Prostate gland (tissue), 2 donors: Measurements from ENCODE around the gene PLCB1. TPM values are rescaled to one million over a fixed set of nuclear protein-coding genes. Genes with fewer than 3 reads are reported as not detected.

Source experiments
- DNase-seq: peaks from one replicate; pipeline ENCODE4 v3.0.0-alpha.2; 2019; ENCODE audit warnings: low spot score
- H3K27ac ChIP-seq, 2 donors: fragments of 200-600 bp; sonication (generic); 2 replicates each; pipeline ENCODE4 v1.5.1; 2017 to 2019
- H3K27me3 ChIP-seq: fragments of 200-600 bp; sonication (generic); replicated peaks from 2 replicates; pipeline ENCODE4 v1.5.1; 2019; ENCODE audit not compliant: insufficient read depth
- H3K36me3 ChIP-seq, 2 donors: fragments of 200-600 bp; sonication (generic); 1 replicate in 1 of 2; 2 replicates in 1 of 2; pipeline versions ENCODE4 v1.5.1 to v1.8.1; 2017 to 2019
- H3K4me1 ChIP-seq: fragments of 200-600 bp; sonication (generic); replicated peaks from 2 replicates; pipeline ENCODE4 v1.5.1; 2019
- H3K4me3 ChIP-seq, 2 donors: fragments of 200-600 bp; sonication (generic); 2 replicates each; pipeline ENCODE4 v1.5.1; 2017 to 2019
- H3K9me3 ChIP-seq: fragments of 200-600 bp; sonication (generic); 2 replicates; pipeline ENCODE4 v1.5.1; 2017
- CTCF ChIP-seq, 4 experiments: fragments of 200-600 bp in 2 of 4; fragments of 450-650 bp in 2 of 4; sonication (generic) in 2 of 4; IDR thresholded peaks; 1 replicate in 3 of 4; 2 replicates in 1 of 4; pipeline ENCODE4 v1.5.1; 2016 to 2019; ENCODE audit warnings: antibody characterized with exemption in 4 of 4, mild to moderate bottlenecking in 2 of 4, moderate library complexity in 2 of 4
- POLR2A ChIP-seq: fragments of 450-650 bp; IDR thresholded peaks from one replicate; pipeline ENCODE4 v1.6.1; 2016; ENCODE audit warnings: antibody characterized with exemption, mild to moderate bottlenecking
- POLR2AphosphoS5 ChIP-seq: sonication (generic); formaldehyde crosslinking; IDR thresholded peaks from one replicate; pipeline ENCODE4 v1.6.1; 2017; ENCODE audit warnings: antibody characterized with exemption
- WGBS: methylation state at CpG from one replicate; pipeline ENCODE4 v1.1.5; 2018; 5-methylcytosine and 5-hydroxymethylcytosine counted together
- intact Hi-C: fragments of 100-400 bp; cut with DNase I; formaldehyde crosslinking; loops from one replicate; pipeline ENCODE4 v1.14.2; 2022
- total RNA-seq, 2 donors: library from RNA; depleted of rRNA; stranded (reverse); fragments of >200 nt; gene quantifications; one replicate each; pipeline ENCODE4 v1.1.0, GENCODE V29; 2016

Gene PLCB1
- total RNA-seq, 2 donors from 2014 or later: 24.3 to 26.3 TPM

DNA sequence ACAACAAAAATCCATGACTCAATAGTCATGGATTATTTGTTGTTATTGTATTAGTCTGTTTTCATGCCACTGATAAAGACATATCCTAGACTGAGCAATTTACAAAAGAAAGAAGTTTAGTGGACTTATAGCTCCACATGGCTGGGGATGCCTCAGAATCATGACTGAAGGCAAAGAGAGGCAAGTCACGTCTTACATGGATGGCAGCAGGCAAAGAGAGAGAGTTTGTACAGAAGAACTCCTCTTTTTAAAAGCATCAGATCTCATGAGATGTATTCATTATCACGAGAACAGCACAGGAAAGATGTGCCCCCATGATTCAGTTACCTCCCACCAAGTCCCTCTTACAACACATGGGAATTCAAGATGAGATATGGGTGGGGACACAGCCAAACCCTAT, 792.5 kb downstream of the PLCB1 start:
- no peaks in the 10 kb centered on the region for H3K36me3 ChIP-seq

DNA sequence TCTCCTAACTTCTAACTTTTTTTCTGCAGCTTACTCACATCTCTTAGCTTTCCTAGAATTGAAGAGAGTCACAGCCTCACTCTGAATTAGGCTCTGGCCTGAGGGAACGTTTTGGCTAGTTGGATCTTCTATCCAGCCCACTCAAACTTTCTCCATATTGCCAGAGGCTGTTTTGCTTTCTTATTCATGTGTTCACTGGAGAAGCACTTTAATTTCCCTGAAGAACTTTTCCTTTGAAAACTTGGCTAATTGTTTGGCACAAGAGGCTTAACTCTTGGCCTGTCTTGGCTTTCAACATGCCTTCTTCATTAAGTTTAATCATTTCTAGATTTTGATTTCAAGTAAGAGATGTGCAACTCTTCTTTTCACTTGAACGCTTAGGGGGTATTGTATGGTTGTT, 798.7 kb downstream of the PLCB1 start:
- 62% methylated on average over 2 of the region's 2 CpGs for WGBS
- no peaks in the 10 kb centered on the region for H3K4me1 ChIP-seq
- no peak for DNase-seq
- TF ChIP-seq POLR2A (no peak), POLR2AphosphoS5 (no peak), CTCF (IDR thresholded peaks at IDR 0.05) (no peak)
- intact Hi-C loops: no loop called here
- H3K4me3 ChIP-seq: no peak overlapping the region
- no peaks in the 10 kb centered on the region for H3K36me3 ChIP-seq
- no peaks in the 10 kb centered on the region for H3K9me3 ChIP-seq
- no peak overlapping the region for H3K27ac ChIP-seq
- no peaks in the 10 kb centered on the region for H3K27me3 ChIP-seq

More for the DNA sequence above, 792.5 kb downstream of the PLCB1 start:
- TF ChIP-seq CTCF (IDR thresholded peaks at IDR 0.05) (no peak), POLR2AphosphoS5 (no peak)
- H3K4me1 ChIP-seq: no peaks in the 10 kb centered on the region
- no peak overlapping the region for H3K27ac ChIP-seq
- H3K27me3 ChIP-seq: no peaks in the 10 kb centered on the region
- DNase-seq: no peak
- WGBS: 84% methylated on average over 2 of the region's 2 CpGs
- no peak overlapping the region for H3K4me3 ChIP-seq
- intact Hi-C loops: no loop called here
- no peaks in the 10 kb centered on the region for H3K9me3 ChIP-seq

GRCh38 chr20:8932192-8933165, 800.4 kb downstream of the PLCB1 start:
- intact Hi-C loops: no loop called here
- no peaks in the 10 kb centered on the region for H3K36me3 ChIP-seq
- H3K27ac ChIP-seq: no peak overlapping the region
- H3K4me1 ChIP-seq: no peaks in the 10 kb centered on the region
- WGBS: 50% methylated on average over 3 of the region's 3 CpGs
- no peaks in the 10 kb centered on the region for H3K27me3 ChIP-seq
- H3K9me3 ChIP-seq: no peaks in the 10 kb centered on the region
- H3K4me3 ChIP-seq: no peak overlapping the region
- TF ChIP-seq POLR2AphosphoS5 (no peak), CTCF (IDR thresholded peaks at IDR 0.05) (no peak), POLR2A (no peak)
- DNase-seq: no peak

DNA sequence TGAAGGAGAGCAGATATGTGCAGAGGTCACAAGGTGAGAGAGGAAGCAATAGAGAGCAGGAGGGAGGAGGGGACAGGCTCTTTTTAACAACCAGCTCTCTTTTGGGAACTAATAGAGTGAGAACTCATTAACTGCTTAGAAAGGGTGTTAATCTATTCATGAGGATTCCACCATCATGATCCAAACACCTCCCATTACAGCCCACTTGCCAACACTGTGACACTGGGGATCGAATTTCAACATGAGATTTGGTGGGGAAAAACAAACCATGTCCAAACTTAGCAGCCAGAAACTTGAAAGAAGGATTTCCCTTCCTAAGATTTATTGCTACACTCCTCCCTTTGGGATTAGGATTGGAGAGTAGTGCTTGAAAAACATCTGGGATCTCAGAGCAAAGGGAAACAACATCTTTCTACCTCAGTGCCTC, 801.3 kb downstream of the PLCB1 start:
- Histone ChIP-seq H3K27me3 (no peaks in the 10 kb centered on the region), H3K4me3 (no peak overlapping the region), H3K4me1 (no peaks in the 10 kb centered on the region), H3K27ac (no peak overlapping the region), H3K36me3 (no peaks in the 10 kb centered on the region), H3K9me3 (no peaks in the 10 kb centered on the region)
- WGBS: 24% methylated on average over 1 of the region's 1 CpG
- no peak for DNase-seq
- no peak for TF ChIP-seq CTCF (IDR thresholded peaks at IDR 0.05)
- no peak for TF ChIP-seq POLR2A
- no peak for TF ChIP-seq POLR2AphosphoS5
- intact Hi-C loops: no loop called here

DNA sequence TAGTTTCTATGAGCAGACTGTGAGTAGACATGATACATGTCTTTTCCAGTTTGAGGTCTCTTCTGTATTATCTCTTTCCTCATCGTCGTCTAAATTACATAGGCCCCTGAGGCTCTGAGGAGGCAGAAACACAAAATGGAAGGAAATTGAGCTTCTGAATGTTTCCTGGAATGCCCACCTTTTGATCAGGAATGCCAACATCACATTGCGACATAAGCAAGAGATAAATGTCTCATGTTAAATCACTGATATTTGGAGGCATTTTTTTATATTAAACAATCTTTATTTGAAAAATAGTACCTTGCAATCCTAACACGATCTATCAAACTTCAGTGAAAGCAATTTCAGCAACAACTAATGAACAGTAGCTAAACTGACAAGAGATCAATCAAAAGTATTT, 802.3 kb downstream of the PLCB1 start:
- no peak for DNase-seq
- no peak overlapping the region for H3K27ac ChIP-seq
- no peaks in the 10 kb centered on the region for H3K4me1 ChIP-seq
- TF ChIP-seq POLR2A: no peak
- TF ChIP-seq CTCF (IDR thresholded peaks at IDR 0.05): no peak
- TF ChIP-seq POLR2AphosphoS5: no peak
- intact Hi-C loops: no loop called here
- 88% methylated on average over 4 of the region's 4 CpGs for WGBS
- H3K36me3 ChIP-seq: no peaks in the 10 kb centered on the region
- H3K4me3 ChIP-seq: no peak overlapping the region
- no peaks in the 10 kb centered on the region for H3K27me3 ChIP-seq
- no peaks in the 10 kb centered on the region for H3K9me3 ChIP-seq
